Astrocyte of the hippocampus (primary cell): ENCODE measurements around the gene PPP1R3G.
"Not testable (repeated sequence)": the region's sequence is repeated elsewhere in the genome, so short reads cannot be mapped to it uniquely, and the experiment has no call there.

Experiments
- DNase-seq: peaks from one replicate; pipeline ENCODE4 v3.0.0; 2011; ENCODE audit warnings: low read depth, low spot score

Gene PPP1R3G

DNA sequence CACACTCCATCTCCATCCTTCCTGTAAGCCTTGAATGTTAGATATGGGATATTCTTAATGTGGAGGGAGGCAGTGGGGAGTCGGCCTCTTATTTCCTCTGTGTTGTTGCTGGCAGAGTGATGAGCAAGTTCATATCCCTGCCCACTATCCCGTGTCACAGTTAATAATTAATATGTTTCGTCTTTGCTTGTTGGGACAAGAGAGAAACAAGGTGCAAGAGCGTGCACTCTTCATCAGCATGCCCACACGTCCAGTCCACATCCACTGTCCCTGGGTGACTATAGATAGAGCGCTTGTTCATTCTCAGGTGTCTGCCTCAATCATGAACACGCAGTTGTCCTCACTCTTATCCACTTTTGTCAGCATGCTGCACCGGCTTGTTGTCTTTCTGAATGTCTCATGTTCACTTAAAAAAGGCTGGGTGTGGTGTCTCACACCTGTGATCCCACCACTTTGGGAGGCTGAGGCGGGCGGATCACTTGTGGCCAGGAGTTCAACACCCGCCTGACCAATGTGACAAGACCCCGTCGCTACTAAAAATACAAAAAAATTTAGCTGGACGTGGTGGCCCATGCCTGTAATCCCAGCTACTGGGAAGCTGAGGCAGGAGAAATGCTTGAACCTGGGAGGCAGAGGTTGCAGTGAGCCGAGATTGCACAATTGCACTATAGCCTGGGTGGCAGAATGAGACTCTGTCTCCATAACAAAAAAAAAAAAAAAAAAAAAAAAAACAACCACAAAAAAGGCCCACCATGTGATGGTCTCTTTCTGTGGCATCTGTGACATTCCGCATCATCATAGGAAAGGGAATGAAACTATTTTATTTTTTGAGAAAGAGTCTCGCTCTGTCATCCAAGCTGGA lies 34.2 kb downstream of the PPP1R3G start:
- no peak for DNase-seq

DNA sequence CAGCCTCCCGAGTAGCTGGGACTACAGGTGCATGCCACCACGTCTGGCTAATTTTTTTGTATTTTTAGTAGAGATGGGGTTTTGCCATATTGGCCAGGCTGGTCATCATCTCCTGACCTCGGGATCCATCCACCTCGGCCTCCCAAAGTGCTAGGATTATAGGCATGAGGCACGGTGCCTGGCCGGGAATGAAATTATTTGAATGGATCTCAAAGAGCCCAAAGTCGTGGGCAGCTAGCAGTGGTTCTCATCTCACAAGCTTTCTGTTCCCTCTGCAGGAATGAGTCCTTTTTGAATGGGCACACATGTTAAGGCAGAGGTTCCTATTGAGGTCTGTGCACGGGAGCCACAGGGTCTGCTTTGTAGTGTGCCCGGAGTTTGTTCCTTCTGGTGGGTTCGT lies 34.9 kb downstream of the PPP1R3G start:
- DNase-seq: no peak

DNA sequence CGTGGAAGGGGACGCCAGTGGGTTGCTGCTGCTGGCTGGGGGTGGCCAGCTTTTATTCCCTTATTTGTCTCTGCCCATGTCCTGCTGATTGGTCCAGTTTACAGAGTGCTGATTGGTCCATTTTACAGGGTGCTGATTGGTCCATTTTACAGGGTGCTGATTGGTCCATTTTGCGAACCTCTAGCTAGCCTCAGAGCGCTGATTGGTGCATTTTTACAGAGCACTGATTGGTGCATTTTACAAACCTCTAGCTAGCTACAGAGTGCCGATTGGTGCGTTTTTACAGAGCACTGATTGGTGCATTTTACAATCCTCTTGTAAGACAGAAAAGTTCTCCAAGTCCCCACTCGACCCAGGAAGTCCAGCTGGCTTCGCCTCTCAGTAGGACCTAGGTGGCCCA lies 35.4 kb downstream of the PPP1R3G start:
- not testable (repeated sequence) for DNase-seq

DNA sequence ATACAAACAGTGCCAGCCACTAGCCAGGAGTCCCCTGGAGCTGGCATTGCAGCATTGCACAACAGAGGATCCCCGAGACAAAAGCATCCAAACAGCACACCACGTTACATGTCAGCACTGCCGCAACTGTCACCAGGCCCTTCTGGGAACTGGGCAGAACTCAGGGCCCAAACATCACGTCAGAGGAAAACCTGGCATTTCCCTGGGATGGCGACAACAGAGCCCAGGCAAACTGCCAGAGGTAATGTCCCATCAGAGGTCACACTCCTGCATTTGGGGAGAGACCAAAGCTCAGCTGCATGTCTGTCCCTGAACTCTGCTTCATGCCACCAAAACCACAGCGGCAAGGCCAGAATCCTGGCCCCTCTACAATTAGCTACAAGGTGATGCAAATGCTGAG lies 36.3 kb downstream of the PPP1R3G start:
- no peak for DNase-seq

GRCh38 chr6:5121956-5122355 lies 36.8 kb downstream of the PPP1R3G start:
- DNase-seq: no peak

GRCh38 chr6:5122504-5123112 lies 37.5 kb downstream of the PPP1R3G start:
- DNase-seq: no peak

- no peak for DNase-seq
Measured at GRCh38 chr6:5123296-5124143, 38.4 kb downstream of the PPP1R3G start.

DNA sequence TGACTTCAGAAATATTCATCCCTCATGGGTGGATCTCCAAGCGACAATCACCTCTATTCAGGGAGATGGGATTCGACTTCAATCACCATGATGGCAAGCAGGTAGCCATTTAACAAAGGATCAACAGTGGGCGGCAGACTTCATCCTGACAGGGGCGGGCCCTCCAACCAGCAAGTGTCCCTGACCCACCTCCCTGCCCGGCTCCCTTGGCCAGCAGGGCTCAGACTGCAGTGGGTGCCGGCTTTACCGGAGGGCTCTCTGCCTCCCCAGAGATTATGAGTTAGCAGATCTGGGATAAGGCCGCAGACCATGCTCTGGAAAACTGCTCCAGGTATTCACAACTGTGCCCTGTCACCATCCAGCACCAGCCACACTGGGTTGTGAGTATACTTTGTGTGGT lies 39.4 kb downstream of the PPP1R3G start:
- DNase-seq: no peak

DNA sequence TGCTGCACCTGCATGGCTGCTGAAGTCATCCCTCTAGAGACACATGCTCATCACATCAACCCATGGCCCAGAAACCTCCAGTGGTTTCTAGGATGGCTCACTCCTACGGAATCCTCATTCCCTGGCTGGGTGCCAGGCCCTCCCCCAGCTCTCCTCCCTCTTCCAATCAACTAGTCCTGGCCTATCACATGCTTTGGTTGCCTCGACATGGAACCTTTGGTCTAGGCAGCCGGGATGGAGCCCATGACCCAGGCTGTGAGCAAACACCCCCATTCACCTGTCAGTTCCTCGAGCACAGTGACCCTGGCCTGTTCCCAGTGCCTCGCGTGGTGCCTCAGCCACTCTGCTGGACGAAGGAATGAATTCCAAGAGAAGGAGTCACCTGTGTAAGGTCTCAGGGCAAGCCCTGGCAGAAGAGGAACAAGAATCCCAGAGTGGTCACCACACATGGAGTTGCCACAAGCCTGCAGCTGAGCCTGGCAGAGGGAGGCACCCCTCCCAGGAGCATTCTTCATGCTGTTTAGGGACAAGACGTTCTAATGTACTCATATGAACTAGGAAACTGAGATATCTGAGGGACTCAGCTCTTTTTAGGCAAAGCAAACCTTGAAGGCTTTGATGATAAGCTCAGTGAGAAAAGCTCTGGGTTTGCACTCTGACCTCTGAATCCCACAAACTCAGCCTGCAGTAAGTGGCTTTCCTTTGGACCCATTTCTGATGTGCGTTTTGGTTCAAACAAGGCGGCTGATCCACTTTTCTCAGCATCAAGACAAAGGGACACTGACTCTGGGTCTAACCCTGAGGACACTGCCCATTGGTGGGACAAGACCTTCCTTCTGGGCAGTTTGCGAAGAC lies 40.2 kb downstream of the PPP1R3G start:
- peak; percentile 73 for DNase-seq

DNA sequence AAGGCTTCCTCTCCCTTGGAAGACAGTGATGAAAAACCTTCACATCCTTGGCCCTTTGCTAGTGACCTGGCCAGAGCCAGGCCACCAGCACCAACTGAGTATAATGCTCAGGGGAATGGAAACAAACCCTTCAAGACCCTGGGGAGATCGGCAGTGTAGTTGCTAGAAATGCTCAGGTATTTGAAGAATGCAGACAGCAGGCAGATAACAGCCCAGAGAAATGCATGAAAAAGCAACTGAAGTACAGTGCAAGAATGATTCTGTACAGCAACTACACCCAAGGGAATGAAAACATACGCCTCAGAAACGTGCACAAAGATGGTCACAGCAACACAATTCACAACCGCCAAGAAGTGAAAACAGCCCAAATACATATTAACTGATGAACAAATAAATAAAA lies 41.1 kb downstream of the PPP1R3G start:
- peak; percentile 78 for DNase-seq

DNA sequence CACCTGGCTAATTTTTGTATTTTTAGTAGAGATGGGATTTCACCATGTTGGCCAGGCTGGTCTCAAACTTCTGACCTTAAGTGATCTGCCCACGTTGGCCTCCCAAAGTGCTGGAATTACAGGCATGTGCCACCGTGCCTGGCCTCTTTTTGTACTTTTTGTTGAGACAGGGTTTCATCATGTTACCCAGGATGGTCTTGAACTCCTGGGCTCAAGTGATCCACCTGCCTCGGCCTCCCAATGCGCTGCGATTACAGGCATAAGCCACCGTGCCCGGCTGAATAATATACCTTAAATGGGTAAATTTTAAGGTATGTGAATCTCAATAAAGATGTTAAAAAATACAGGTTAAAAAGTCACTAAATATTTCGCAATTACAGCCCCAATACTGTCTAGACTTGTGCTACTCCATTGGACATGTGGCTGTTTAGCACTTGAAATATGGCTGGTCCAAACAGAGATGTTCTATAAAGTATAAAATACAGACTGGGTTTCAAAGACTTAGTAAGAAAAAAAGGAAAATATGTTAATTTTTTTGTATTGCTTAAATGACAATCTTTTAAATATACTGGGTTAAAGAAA lies 42.1 kb downstream of the PPP1R3G start:
- no peak for DNase-seq

GRCh38 chr6:5128351-5128750 lies 43.2 kb downstream of the PPP1R3G start:
- DNase-seq: no peak

DNA sequence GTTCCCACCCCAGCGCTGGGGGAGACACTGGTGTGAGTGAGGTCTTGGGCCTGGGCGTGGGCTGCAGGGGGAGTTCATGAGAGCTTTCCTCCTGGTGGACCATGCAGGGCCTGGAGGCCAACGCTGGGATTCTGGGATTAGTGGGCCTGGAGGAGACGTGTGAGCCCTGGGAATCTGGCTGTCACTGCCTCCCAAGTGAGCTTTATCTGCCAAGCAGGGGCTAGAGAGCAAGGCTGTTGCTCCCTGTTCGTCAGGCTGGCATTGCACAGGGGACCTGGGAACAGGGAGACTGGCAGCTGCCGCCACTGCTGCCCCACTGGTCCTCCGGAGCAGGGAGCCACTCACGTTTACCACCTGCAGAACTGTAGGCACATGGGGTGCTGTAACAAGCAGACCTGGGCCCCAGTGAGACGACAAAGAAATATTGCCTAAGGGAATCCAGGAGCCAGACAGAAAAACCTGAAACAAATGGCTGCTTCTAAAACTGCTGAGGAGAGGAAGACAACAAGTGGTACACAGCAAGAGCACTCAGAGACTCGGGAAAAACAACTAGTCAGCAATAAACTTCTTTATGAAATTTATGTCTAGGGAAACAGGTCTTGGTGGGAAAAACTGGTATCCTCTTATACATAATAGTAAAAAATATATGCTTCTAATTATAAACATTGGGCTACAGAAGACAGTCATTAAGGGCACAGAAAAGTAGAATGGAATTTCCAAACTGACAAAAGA lies 45.2 kb downstream of the PPP1R3G start:
- DNase-seq: no peak

DNA sequence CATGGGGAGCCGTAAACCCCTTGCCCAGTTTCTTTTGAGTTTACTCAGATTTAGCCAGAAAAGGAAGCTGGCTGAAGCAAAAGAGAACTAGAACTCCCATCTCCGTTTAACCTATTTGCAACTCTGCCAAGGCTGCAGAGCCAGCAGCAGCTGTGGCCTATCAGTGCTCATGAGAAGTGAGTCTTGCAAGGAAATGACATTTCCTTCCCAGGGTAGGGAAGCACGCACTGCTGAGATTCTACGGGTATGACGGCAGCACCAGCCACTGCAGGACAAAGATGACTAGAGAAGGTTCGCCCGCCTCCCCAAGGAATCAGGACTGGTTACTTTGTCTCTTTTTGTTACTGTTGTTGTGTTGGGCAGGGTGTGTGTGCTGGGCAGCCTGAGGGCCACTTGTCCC lies 47.6 kb downstream of the PPP1R3G start:
- peak; percentile 66 for DNase-seq

DNA sequence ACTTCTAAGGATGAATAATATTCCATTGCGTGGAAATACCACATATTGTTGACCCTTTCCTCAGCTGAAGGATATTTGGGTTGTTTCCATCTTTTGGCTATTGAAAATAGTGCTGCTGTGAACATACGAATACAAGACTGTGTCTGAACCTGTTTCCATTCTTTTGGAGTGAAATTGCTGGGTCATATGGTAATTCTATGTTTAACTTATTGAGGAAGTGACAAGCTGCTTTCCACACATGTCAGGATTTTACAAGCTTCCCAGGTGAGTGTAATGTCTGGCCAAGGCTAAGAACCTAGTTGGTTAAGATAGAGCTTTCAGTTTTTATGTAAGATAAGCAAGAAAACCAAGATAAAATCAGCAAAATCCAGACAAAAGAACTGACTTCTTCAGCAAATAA lies 48.8 kb downstream of the PPP1R3G start:
- no peak for DNase-seq

- peak; percentile 33 for DNase-seq
Measured at GRCh38 chr6:5135788-5136376, 50.7 kb downstream of the PPP1R3G start.

DNA sequence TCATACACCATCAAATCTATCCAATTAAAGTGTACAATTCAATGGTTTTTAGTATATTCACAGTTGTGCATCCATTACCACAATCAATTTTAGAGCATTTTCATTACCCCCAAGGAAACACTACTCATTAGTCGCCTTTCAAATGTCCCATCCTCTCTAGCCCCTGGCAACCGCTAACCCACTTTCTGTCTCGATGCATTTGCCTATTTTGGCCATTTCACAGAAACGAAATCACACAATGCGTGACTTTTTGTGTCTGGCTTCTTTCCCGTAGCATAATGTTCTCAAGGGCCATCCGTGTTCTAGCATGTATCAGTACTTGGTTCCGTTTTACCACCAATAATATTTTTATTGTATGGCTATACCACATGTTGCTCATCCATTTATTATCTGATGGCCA lies 51.7 kb downstream of the PPP1R3G start:
- no peak for DNase-seq
